SK-N-MC (cell line): ENCODE results near the gene PDLIM4.

Source experiments
- EZH2 ChIP-seq: fragments of 200-600 bp; sonication (generic); IDR thresholded peaks from one replicate; pipeline ENCODE4 v1.6.1; 2017; ENCODE audit warnings: antibody characterized with exemption
- FOXP2 ChIP-seq: optimal IDR thresholded peaks from 2 replicates; pipeline ENCODE3; 2011; ENCODE audit warnings: mild to moderate bottlenecking, moderate library complexity; ENCODE audit not compliant: insufficient read depth; ENCODE audit errors: extremely low read length, control extremely low read depth
- POLR2AphosphoS5 ChIP-seq: IDR thresholded peaks from 2 replicates; pipeline ENCODE4 v1.6.1; 2012; ENCODE audit warnings: mild to moderate bottlenecking, low read depth, low read length, borderline replicate concordance

DNA sequence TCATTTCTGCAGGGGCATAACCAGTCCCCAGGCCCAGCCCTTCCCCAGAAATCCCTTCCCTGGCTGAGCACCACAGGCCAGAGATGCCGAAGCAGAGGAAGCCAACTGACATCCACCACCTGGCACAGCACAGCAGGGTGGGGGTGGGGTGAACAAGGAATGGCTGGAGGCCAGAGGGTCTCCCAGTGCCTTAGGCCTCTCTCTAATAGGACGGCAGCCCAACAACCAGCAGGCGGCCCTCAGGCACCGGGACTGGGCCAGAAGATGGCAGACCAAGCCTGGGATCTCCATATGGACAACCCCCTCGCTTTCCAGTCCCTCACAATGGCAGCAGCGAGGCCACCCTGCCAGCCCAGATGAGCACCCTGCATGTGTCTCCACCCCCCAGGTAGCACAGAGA, 13.2 kb downstream of the PDLIM4 start:
- no peak for TF ChIP-seq EZH2
- no peak for TF ChIP-seq POLR2AphosphoS5
- TF ChIP-seq FOXP2 = no peak
